B cell (primary cell): ENCODE measurements around the gene PARP3. TPM values are rescaled to one million over a fixed set of nuclear protein-coding genes. Genes with fewer than 3 reads are reported as not detected.

ENCODE experiments used
- ATAC-seq: fragments of 200-7000 bp; cut with Tn5 transposase; one replicate; pipeline ENCODE4 v1.10.0; 2021; ENCODE audit warnings: low read depth, mild to moderate bottlenecking, moderate number of reproducible peaks, moderate library complexity
- CTCF ChIA-PET: fragments of 350-600 bp; sonication (Branson Sonifier 250); formaldehyde crosslinking; loops from one replicate; lab custom pipeline; 2021; ENCODE audit warnings: antibody characterized with exemption, inconsistent platforms; lab: Charles Lee
- POLR2A ChIA-PET: fragments of 350-600 bp; sonication (Branson Sonifier 250); formaldehyde crosslinking; loops from one replicate; lab custom pipeline; 2021; ENCODE audit warnings: antibody characterized with exemption; lab: Charles Lee
- DNase-seq: peaks from one replicate; pipeline ENCODE4 v3.0.0; 2013
- H2AFZ ChIP-seq: 2 replicates; pipeline ENCODE4 v1.6.1; 2012; ENCODE audit warnings: mild to moderate bottlenecking, low read depth, low read length; ENCODE audit not compliant: insufficient read depth, poor library complexity, severe bottlenecking
- H3K27ac ChIP-seq, 2 donors: 1 replicate in 1 of 2; 2 replicates in 1 of 2; pipeline ENCODE4 v1.5.1; 2012 to 2013; ENCODE audit warnings: low read length in 2 of 2, mild to moderate bottlenecking in 2 of 2, moderate library complexity in 1 of 2
- H3K27me3 ChIP-seq, 4 experiments: fragments of 200-600 bp in 1 of 4; sonication (generic) in 1 of 4; replicated peaks in 1 of 4; 1 replicate in 2 of 4; 2 replicates in 2 of 4; pipeline versions ENCODE4 v1.6.1 to v1.7.0; 2013 to 2016; ENCODE audit warnings: low read length in 3 of 4, mild to moderate bottlenecking in 2 of 4, mixed read lengths in 1 of 4, moderate library complexity in 1 of 4; ENCODE audit not compliant: insufficient read depth in 4 of 4, control insufficient read depth in 3 of 4; ENCODE audit errors: control extremely low read depth in 1 of 4
- H3K36me3 ChIP-seq, 2 experiments: replicated peaks in 1 of 2; 1 replicate in 1 of 2; 2 replicates in 1 of 2; pipeline versions ENCODE4 v1.6.1 to v1.7.1; 2013; ENCODE audit warnings: low read length in 1 of 2; ENCODE audit not compliant: insufficient read depth in 2 of 2, control insufficient read depth in 1 of 2; ENCODE audit errors: control extremely low read depth in 1 of 2, extremely low read depth in 1 of 2
- H3K4me1 ChIP-seq, 2 donors: fragments of 200-600 bp in 1 of 2; sonication (generic) in 1 of 2; 1 replicate in 1 of 2; 2 replicates in 1 of 2; pipeline versions ENCODE4 v1.5.1 to v1.6.1; 2013 to 2017; ENCODE audit warnings: low read length in 2 of 2; ENCODE audit not compliant: control insufficient read depth in 2 of 2, insufficient read depth in 2 of 2
- H3K4me2 ChIP-seq: replicated peaks from 2 replicates; pipeline ENCODE3; 2012; ENCODE audit warnings: mild to moderate bottlenecking, low read depth, low read length; ENCODE audit not compliant: poor library complexity, severe bottlenecking
- H3K4me3 ChIP-seq, 5 experiments: fragments of 200-600 bp in 1 of 5; sonication (generic) in 1 of 5; 1 replicate in 3 of 5; 2 replicates in 2 of 5; pipeline versions ENCODE4 v1.5.1 to v1.7.0; 2011 to 2016; ENCODE audit warnings: low read length in 4 of 5, mild to moderate bottlenecking in 4 of 5, low read depth in 2 of 5, control low read depth in 1 of 5, moderate library complexity in 1 of 5; ENCODE audit not compliant: insufficient read depth in 1 of 5; ENCODE audit errors: control extremely low read depth in 1 of 5, extremely low read depth in 1 of 5
- H3K79me2 ChIP-seq: fragments of 200-600 bp; sonication (generic); one replicate; pipeline ENCODE4 v1.6.0; 2016; ENCODE audit warnings: low read length; ENCODE audit not compliant: control insufficient read depth, insufficient read depth
- H3K9ac ChIP-seq: fragments of 200-600 bp; sonication (generic); 2 replicates; pipeline ENCODE4 v1.6.1; 2017; ENCODE audit warnings: mild to moderate bottlenecking, low read length, moderate library complexity
- H3K9me3 ChIP-seq, 3 donors: one replicate each; pipeline versions ENCODE4 v1.6.1 to v1.7.1; 2013; ENCODE audit warnings: low read length in 2 of 3; ENCODE audit not compliant: control insufficient read depth in 2 of 3, insufficient read depth in 1 of 3; ENCODE audit errors: control extremely low read depth in 1 of 3
- H4K20me1 ChIP-seq: 2 replicates; pipeline ENCODE4 v1.6.0; 2012; ENCODE audit warnings: mild to moderate bottlenecking, low read length; ENCODE audit not compliant: insufficient read depth, control insufficient read depth, poor library complexity, severe bottlenecking
- H3K27ac Mint-ChIP-seq: one replicate; pipeline ENCODE4 v1.8.0; 2021; ENCODE audit warnings: mixed read lengths
- H3K27me3 Mint-ChIP-seq: one replicate; pipeline ENCODE4 v1.8.0; 2021; ENCODE audit warnings: mixed read lengths
- H3K4me1 Mint-ChIP-seq: one replicate; pipeline ENCODE4 v1.8.0; 2021; ENCODE audit warnings: mixed read lengths
- H3K4me3 Mint-ChIP-seq: one replicate; pipeline ENCODE4 v1.8.0; 2021; ENCODE audit warnings: mixed read lengths
- H3K9me3 Mint-ChIP-seq: one replicate; pipeline ENCODE4 v1.8.0; 2022; ENCODE audit warnings: mixed read lengths; ENCODE audit not compliant: insufficient read depth
- CTCF ChIP-seq: fragments of 200-600 bp; IDR thresholded peaks from one replicate; pipeline ENCODE4 v1.8.0; 2022; ENCODE audit warnings: antibody characterized with exemption, mild to moderate bottlenecking
- EZH2 ChIP-seq: IDR thresholded peaks from 2 replicates; pipeline ENCODE4 v1.6.1; 2012; ENCODE audit warnings: borderline replicate concordance, low read depth, mild to moderate bottlenecking, moderate library complexity, low read length; ENCODE audit not compliant: insufficient read depth, poor library complexity, severe bottlenecking
- WGBS: methylation state at CpG from one replicate; pipeline ENCODE4 v1.1.5; 2013; ENCODE audit warnings: missing lambda C conversion rate; ENCODE audit not compliant: insufficient coverage; 5-methylcytosine and 5-hydroxymethylcytosine counted together
- intact Hi-C: fragments of 100-400 bp; cut with micrococcal nuclease; formaldehyde crosslinking; loops from one replicate; pipeline ENCODE4 v1.10.0; 2022
- polyA plus RNA-seq: library from polyadenylated mRNA; depleted of rRNA; stranded (reverse); fragments of >200 nt; gene quantifications from 2 replicates; pipeline ENCODE4 v1.2.3, GENCODE V29; 2012
- total RNA-seq, 2 donors: library from RNA; stranded (reverse); fragments of 120-200 nt in 1 of 2; gene quantifications; 1 replicate in 1 of 2; 2 replicates in 1 of 2; pipeline versions ENCODE4 v1.2.3 to v1.2.4, GENCODE V29; 2013 to 2022

Gene PARP3
- total and polyA plus RNA-seq, 2 donors (not counting 1 experiment from before 2014, with no cell fraction given), result 17.7 to 29.7 TPM

GRCh38 chr3:51944451-51945021 is 2.4 kb downstream of the PARP3 start:
- intact Hi-C loops, result loop anchor here (5.0 kb wide), 2 partner anchors 262 to 557 kb away; partner anchors contain the start of gene MANF
- Histone ChIP-seq H3K4me1 (peaks cover 22 to 26% of the 10 kb centered on the region in 2 donors), H4K20me1 (no peaks in the 10 kb centered on the region), H3K9me3 (no peaks in the 10 kb centered on the region), H3K36me3 (peaks cover 0 to 3% of the 10 kb centered on the region in 2 experiments), H3K79me2 (peaks cover 15% of the 10 kb centered on the region), H3K4me3 (no peak overlapping the region), H3K9ac (no peak overlapping the region), H2AFZ (no peak overlapping the region), H3K27ac (no peak overlapping the region), H3K27me3 (no peaks in the 10 kb centered on the region), H3K4me2 (no peak overlapping the region)
- no peaks in the 10 kb centered on the region for H3K27me3 Mint-ChIP-seq
- H3K27ac Mint-ChIP-seq, result peak overlapping the region; percentile 15
- ATAC-seq, result no peak
- H3K4me1 Mint-ChIP-seq, result peaks cover 31% of the 10 kb centered on the region
- H3K4me3 Mint-ChIP-seq, result no peak overlapping the region
- H3K9me3 Mint-ChIP-seq, result no peaks in the 10 kb centered on the region
- ChIA-PET CTCF (interaction anchor here (0.8 to 1.4 kb wide), 2 partner anchors 29 to 216 kb away, joined by 3 to 4 read pairs; partner anchors contain the start of gene ABHD14B), POLR2A (no interaction called here)
- TF ChIP-seq EZH2, result no peak
- no peak for TF ChIP-seq CTCF
- DNase-seq, result no peak
- 97% methylated on average over 11 of the region's 11 CpGs for WGBS

GRCh38 chr3:51945031-51945840 is 3.1 kb downstream of the PARP3 start:
- H3K27me3 ChIP-seq, result no peaks in the 10 kb centered on the region
- CTCF ChIA-PET, result interaction anchor here (0.6 kb wide), 1 partner anchor 50 kb away, joined by 4 read pairs; the partner anchor contains the start of gene RPL29
- H4K20me1 ChIP-seq, result no peaks in the 10 kb centered on the region
- no peak overlapping the region for H2AFZ ChIP-seq
- no peaks in the 10 kb centered on the region for H3K9me3 ChIP-seq
- H3K9ac ChIP-seq, result no peak overlapping the region
- H3K4me3 Mint-ChIP-seq, result no peak overlapping the region
- POLR2A ChIA-PET, result no interaction called here
- H3K36me3 ChIP-seq, result no peaks in the 10 kb centered on the region
- no peak overlapping the region for H3K27ac ChIP-seq
- H3K4me3 ChIP-seq, result no peak overlapping the region
- peaks cover 22 to 26% of the 10 kb centered on the region in 2 donors for H3K4me1 ChIP-seq
- H3K4me1 Mint-ChIP-seq, result peaks cover 26% of the 10 kb centered on the region
- no peak overlapping the region for H3K4me2 ChIP-seq
- no peak for DNase-seq
- WGBS, result 93% methylated on average over 16 of the region's 18 CpGs
- H3K79me2 ChIP-seq, result peaks cover 15% of the 10 kb centered on the region
- H3K27ac Mint-ChIP-seq, result no peak overlapping the region
- TF ChIP-seq EZH2 (no peak), CTCF (no peak)
- intact Hi-C loops, result no loop called here
- ATAC-seq, result no peak
- no peaks in the 10 kb centered on the region for H3K27me3 Mint-ChIP-seq
- no peaks in the 10 kb centered on the region for H3K9me3 Mint-ChIP-seq
